Tibial nerve (tissue), 4 donors: ENCODE measurements around the gene CSF1R. TPM values are rescaled to one million over a fixed set of nuclear protein-coding genes. Genes with fewer than 3 reads are reported as not detected.

Experiments used
- DNase-seq, 2 donors: peaks; one replicate each; pipeline ENCODE4 v3.0.0-alpha.2; 2019; ENCODE audit warnings: low spot score in 2 of 2
- H3K27ac ChIP-seq, 4 donors: fragments of 200-600 bp; sonication (generic) in 3 of 4; one replicate each; pipeline ENCODE4 v1.5.1; 2017 to 2019; ENCODE audit warnings: mild to moderate bottlenecking in 1 of 4
- H3K27me3 ChIP-seq, 2 donors: fragments of 200-600 bp; sonication (generic) in 1 of 2; one replicate each; pipeline versions ENCODE4 v1.5.1 to v1.6.0; 2017 to 2019
- H3K36me3 ChIP-seq, 3 donors: fragments of 200-600 bp; sonication (generic); one replicate each; pipeline ENCODE4 v1.5.1; 2018 to 2019
- H3K4me1 ChIP-seq, 4 donors: fragments of 200-600 bp; sonication (generic) in 3 of 4; one replicate each; pipeline ENCODE4 v1.5.1; 2017 to 2019
- H3K4me3 ChIP-seq, 4 donors: fragments of 200-600 bp; sonication (generic) in 3 of 4; one replicate each; pipeline ENCODE4 v1.5.1; 2017 to 2019; ENCODE audit warnings: mild to moderate bottlenecking in 1 of 4, moderate library complexity in 1 of 4
- H3K9me3 ChIP-seq, 4 donors: fragments of 200-600 bp; sonication (generic) in 3 of 4; one replicate each; pipeline ENCODE4 v1.5.1; 2017 to 2019
- CTCF ChIP-seq, 5 experiments: fragments of 200-600 bp in 3 of 5; fragments of 450-650 bp in 2 of 5; sonication (generic) in 3 of 5; IDR thresholded peaks; one replicate each; pipeline ENCODE4 v1.5.1; 2016 to 2019; ENCODE audit warnings: antibody characterized with exemption in 5 of 5, mild to moderate bottlenecking in 3 of 5, moderate library complexity in 2 of 5
- EP300 ChIP-seq, 2 donors: sonication (generic); formaldehyde crosslinking; IDR thresholded peaks; one replicate each; pipeline ENCODE4 v1.6.1; 2017; ENCODE audit warnings: antibody characterized with exemption in 2 of 2, mild to moderate bottlenecking in 1 of 2
- POLR2A ChIP-seq, 2 donors: fragments of 450-650 bp; IDR thresholded peaks; one replicate each; pipeline ENCODE4 v1.6.1; 2017; ENCODE audit warnings: antibody characterized with exemption in 2 of 2, mild to moderate bottlenecking in 2 of 2, moderate library complexity in 2 of 2
- WGBS, 2 donors: methylation state at CpG; one replicate each; pipeline ENCODE4 v1.1.5; 2018; 5-methylcytosine and 5-hydroxymethylcytosine counted together
- total RNA-seq, 4 donors: library from RNA; depleted of rRNA; stranded (reverse); fragments of >200 nt; gene quantifications; one replicate each; pipeline ENCODE4 v1.1.0, GENCODE V29; 2016

CSF1R gene
- total RNA-seq, 4 donors from 2014 or later, result 35.4 to 57.9 (median 45.3) TPM

GRCh38 chr5:150077996-150078801, 8.2 kb downstream of the CSF1R start:
- DNase-seq, result no peak
- Histone ChIP-seq H3K36me3 (no peaks in the 10 kb centered on the region), H3K27ac (no peak overlapping the region), H3K27me3 (no peaks in the 10 kb centered on the region), H3K4me3 (no peak overlapping the region), H3K9me3 (no peaks in the 10 kb centered on the region), H3K4me1 (peaks cover 0 to 10% (median 2%) of the 10 kb centered on the region in 4 donors)
- TF ChIP-seq POLR2A (IDR thresholded peaks at IDR 0.05) (no peak), EP300 (IDR thresholded peaks at IDR 0.05) (no peak), CTCF (IDR thresholded peaks at IDR 0.05) (no peak)
- 88 to 95% methylated on average over 4 to 8 of the region's 8 CpGs for WGBS, 2 donors

- no peaks in the 10 kb centered on the region for H3K36me3 ChIP-seq
- TF ChIP-seq CTCF (IDR thresholded peaks at IDR 0.05) (no peak), POLR2A (IDR thresholded peaks at IDR 0.05) (no peak)
- H3K4me3 ChIP-seq, result no peak overlapping the region
- no peaks in the 10 kb centered on the region for H3K27me3 ChIP-seq
- no peaks in the 10 kb centered on the region for H3K9me3 ChIP-seq
- WGBS, 2 donors, result 87 to 88% methylated on average over 8 of the region's 8 CpGs
- no peak overlapping the region for H3K27ac ChIP-seq
- peaks cover 0 to 4% (median 2%) of the 10 kb centered on the region in 4 donors for H3K4me1 ChIP-seq
- no peak for DNase-seq
Observed at GRCh38 chr5:150077060-150077459, 9.3 kb downstream of the CSF1R start.

GRCh38 chr5:150075806-150076205, 10.5 kb downstream of the CSF1R start:
- H3K36me3 ChIP-seq, result no peaks in the 10 kb centered on the region
- WGBS, 2 donors, result 72 to 76% methylated on average over 4 of the region's 4 CpGs
- no peaks in the 10 kb centered on the region for H3K4me1 ChIP-seq
- no peaks in the 10 kb centered on the region for H3K27me3 ChIP-seq
- TF ChIP-seq POLR2A (IDR thresholded peaks at IDR 0.05), result no peak
- no peak for TF ChIP-seq EP300 (IDR thresholded peaks at IDR 0.05)
- no peak for TF ChIP-seq CTCF (IDR thresholded peaks at IDR 0.05)
- no peak overlapping the region for H3K27ac ChIP-seq
- no peak overlapping the region for H3K4me3 ChIP-seq
- no peaks in the 10 kb centered on the region for H3K9me3 ChIP-seq
- DNase-seq, result no peak

GRCh38 chr5:150075233-150075632, 11.1 kb downstream of the CSF1R start:
- no peak overlapping the region for H3K27ac ChIP-seq
- H3K4me3 ChIP-seq, result no peak overlapping the region
- H3K27me3 ChIP-seq, result no peaks in the 10 kb centered on the region
- TF ChIP-seq POLR2A (IDR thresholded peaks at IDR 0.05) (no peak), CTCF (IDR thresholded peaks at IDR 0.05) (no peak)
- no peaks in the 10 kb centered on the region for H3K4me1 ChIP-seq
- H3K9me3 ChIP-seq, result no peaks in the 10 kb centered on the region
- no peak for DNase-seq
- H3K36me3 ChIP-seq, result no peaks in the 10 kb centered on the region
- WGBS, 2 donors, result 91 to 93% methylated on average over 4 of the region's 4 CpGs

- Histone ChIP-seq H3K4me1 (peaks cover 0 to 3% (median 0%) of the 10 kb centered on the region in 4 donors), H3K27ac (no peak overlapping the region), H3K27me3 (no peaks in the 10 kb centered on the region), H3K36me3 (no peaks in the 10 kb centered on the region), H3K9me3 (no peaks in the 10 kb centered on the region), H3K4me3 (no peak overlapping the region)
- WGBS, 2 donors, result 78 to 81% methylated on average over 3 of the region's 3 CpGs
- TF ChIP-seq CTCF (IDR thresholded peaks at IDR 0.05), result no peak
- no peak for TF ChIP-seq POLR2A (IDR thresholded peaks at IDR 0.05)
- TF ChIP-seq EP300 (IDR thresholded peaks at IDR 0.05), result no peak
- no peak for DNase-seq
Observed at GRCh38 chr5:150073677-150074076, 12.7 kb downstream of the CSF1R start.
